HG03342 (cell line): ENCODE data around the gene UBAC2.
A peak's percentile ranks its signal among the peaks of the same experiment; 100 is the strongest.

Experiments used
- ATAC-seq: cut with Tn5 transposase; IDR thresholded peaks from one replicate; pipeline ENCODE4 v1.9.1; 2021; ENCODE audit warnings: mild to moderate bottlenecking, moderate library complexity; ENCODE audit not compliant: unreplicated experiment

The UBAC2 gene

GRCh38 chr13:99353836-99354235 is 153.2 kb downstream of the UBAC2 start:
- no peak for ATAC-seq

- ATAC-seq = no peak
Observed at GRCh38 chr13:99354371-99354951, 153.8 kb downstream of the UBAC2 start.

GRCh38 chr13:99355267-99356011 is 154.8 kb downstream of the UBAC2 start:
- ATAC-seq = no peak

- ATAC-seq = no peak
Observed at GRCh38 chr13:99356012-99356261, 155.3 kb downstream of the UBAC2 start.

- peak; percentile 73 for ATAC-seq
Observed at GRCh38 chr13:99356262-99357091, 155.8 kb downstream of the UBAC2 start.

- ATAC-seq = peak; percentile 24
Observed at GRCh38 chr13:99357131-99357596, 156.5 kb downstream of the UBAC2 start.

- ATAC-seq = no peak
Observed at GRCh38 chr13:99357941-99358340, 157.3 kb downstream of the UBAC2 start.

GRCh38 chr13:99359528-99359927 is 158.9 kb downstream of the UBAC2 start:
- ATAC-seq = no peak

- no peak for ATAC-seq
Observed at GRCh38 chr13:99360696-99361095, 160.0 kb downstream of the UBAC2 start.

GRCh38 chr13:99361197-99361596 is 160.5 kb downstream of the UBAC2 start:
- no peak for ATAC-seq

GRCh38 chr13:99362362-99362761 is 161.7 kb downstream of the UBAC2 start:
- no peak for ATAC-seq

GRCh38 chr13:99363391-99363790 is 162.7 kb downstream of the UBAC2 start:
- ATAC-seq = no peak

- no peak for ATAC-seq
Observed at GRCh38 chr13:99363949-99364348, 163.3 kb downstream of the UBAC2 start.

- ATAC-seq = peak; percentile 45
Observed at GRCh38 chr13:99366075-99366987, 165.7 kb downstream of the UBAC2 start.

- no peak for ATAC-seq
Observed at GRCh38 chr13:99367106-99367616, 166.5 kb downstream of the UBAC2 start.

- peak; percentile 39 for ATAC-seq
Observed at GRCh38 chr13:99367663-99368448, 167.2 kb downstream of the UBAC2 start.

GRCh38 chr13:99370481-99371275 is 170.0 kb downstream of the UBAC2 start:
- no peak for ATAC-seq

GRCh38 chr13:99371956-99372355 is 171.3 kb downstream of the UBAC2 start:
- ATAC-seq = no peak

- no peak for ATAC-seq
Observed at GRCh38 chr13:99373436-99373835, 172.8 kb downstream of the UBAC2 start.
